Smooth muscle cell of the brain vasculature (primary cell): ENCODE measurements around the gene PHF13.

ENCODE experiments used
- DNase-seq: peaks from one replicate; pipeline ENCODE4 v3.0.0-alpha.2; 2012; ENCODE audit warnings: low read depth, low spot score

The PHF13 gene

DNA sequence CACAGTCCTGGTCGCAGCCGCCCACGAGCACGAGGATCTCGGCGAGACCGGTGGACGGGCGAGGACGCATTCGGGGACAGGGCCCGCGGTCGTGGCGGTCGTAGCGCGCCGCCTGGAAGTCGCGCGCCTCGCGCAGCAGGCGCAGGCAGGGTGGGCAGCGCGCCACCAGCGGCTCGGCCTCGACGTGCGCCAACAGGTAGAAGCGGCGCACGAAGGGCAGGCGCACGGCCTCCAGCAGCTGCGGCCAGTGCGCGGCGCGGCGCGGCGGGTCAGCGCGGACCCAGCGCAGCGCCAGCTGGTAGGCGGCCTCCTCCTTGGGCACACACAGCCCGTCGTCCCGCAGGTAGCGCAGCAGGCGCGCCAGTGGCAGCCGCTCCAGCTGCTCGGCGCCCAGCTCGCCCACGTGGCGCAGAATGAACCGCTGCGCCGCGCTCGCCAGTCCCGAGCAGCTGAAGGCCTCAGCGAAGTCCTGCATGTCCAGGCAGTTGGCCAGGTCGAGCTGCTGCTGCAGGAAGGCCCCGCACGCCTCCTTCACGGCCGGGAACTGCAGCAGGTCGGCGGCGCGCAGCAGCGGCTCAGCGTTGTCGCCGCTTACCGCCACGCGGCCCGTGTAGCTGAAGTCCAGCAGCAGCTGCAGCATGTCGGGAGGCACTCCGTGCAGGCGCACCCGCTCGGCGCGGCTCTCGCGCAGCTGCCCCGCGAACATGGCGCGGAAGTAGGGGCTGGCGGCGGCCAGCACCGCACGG is 11.4 kb upstream of the PHF13 start:
- DNase-seq = no peak

DNA sequence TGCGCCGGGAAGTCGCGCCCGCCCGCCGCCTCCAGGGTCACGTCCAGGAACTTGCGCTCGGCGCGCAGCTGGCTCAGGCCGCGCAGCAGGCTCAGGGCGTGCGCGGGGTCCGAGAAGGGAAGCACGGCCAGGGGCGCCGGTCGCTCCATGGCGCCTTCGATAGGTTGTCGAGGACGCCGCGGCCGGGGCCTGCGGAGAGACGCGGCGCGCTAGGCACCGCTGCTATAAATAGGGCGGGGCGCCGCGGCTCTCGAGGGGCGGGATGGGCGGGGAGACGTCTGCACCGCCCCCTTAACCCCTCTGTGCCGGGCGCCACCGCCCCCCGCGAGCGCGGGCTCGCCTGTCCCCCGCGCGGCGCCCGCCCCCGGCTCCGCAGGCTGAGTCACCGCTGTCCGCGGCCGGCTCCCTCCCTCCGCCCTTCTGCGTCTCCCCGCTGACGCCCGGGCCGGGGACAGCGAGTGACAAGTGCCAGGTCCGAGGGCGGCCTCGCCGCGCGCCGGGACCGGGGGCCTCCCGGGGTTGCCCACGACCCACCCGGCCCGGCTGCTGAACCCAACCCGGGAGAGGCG is 10.8 kb upstream of the PHF13 start, which contains the start of gene KLHL21:
Gene KLHL21, minus strand, starts transcription at position 201 of the 569 bp plus-strand sequence. Its CDS starts 52 bp downstream, at position 149.
- no peak for DNase-seq

DNA sequence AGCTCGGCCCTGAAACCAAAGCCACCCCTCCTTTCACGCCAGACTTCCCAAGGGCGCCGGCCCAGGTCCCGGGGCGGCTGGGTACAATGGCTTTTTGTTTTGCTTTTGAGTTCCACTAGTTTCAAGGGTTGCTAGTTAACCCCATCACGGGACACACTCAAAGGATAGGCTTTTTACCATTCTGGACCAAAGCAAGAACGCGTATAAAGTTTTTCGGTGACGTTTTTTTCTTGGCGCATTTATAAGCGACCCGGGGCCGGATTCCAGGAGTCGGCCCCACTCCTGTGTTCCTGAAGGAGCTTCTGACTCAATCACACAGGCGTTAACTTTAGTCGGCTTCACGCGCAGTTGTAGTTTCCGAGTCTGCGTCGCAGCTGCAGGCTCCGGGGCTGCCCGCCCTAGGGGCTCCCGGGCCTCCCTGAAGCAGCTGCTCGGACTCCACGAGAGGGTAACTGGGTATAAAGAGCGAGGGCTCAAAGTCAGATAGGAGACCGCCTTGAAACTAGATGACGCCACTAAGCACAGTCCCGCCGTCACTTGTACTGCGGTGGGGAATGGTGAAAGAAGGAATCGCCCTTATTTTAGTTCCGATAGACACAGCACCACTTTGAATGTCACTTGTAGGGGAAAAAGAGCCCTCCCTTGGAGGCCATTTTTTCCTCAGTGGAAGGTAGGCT is 10.2 kb upstream of the PHF13 start:
- DNase-seq = no peak

DNA sequence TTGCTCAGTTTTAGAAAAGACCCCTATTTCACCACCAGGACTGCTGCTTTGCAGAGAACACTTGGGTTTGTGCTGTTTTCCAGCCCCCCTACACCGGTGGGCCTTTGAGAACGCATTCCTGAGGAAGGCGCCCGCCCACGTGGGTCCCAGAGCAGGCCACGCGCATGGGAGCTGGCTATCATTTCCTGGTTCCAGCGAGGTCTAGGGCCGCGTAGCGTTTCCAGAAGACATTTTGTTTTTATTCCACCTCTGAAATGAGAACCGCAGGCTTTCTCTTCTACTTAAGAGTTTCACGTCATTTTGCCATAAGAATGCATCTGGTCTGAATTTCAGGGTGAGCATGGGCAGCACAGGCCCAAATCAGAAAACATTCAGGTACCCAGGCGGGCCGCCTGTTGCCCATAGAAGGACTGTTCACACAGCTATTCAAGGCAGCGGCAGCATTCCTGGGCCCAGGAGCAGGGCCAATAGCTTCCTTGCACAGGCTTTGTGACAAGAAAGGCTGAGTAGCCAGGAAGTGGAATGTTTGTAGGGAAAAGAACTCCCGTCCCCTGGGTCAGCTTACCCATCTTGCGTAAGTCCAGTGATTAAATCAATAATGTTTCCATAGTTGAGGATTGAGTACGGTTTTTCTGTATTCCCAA is 9.5 kb upstream of the PHF13 start:
- no peak for DNase-seq

DNA sequence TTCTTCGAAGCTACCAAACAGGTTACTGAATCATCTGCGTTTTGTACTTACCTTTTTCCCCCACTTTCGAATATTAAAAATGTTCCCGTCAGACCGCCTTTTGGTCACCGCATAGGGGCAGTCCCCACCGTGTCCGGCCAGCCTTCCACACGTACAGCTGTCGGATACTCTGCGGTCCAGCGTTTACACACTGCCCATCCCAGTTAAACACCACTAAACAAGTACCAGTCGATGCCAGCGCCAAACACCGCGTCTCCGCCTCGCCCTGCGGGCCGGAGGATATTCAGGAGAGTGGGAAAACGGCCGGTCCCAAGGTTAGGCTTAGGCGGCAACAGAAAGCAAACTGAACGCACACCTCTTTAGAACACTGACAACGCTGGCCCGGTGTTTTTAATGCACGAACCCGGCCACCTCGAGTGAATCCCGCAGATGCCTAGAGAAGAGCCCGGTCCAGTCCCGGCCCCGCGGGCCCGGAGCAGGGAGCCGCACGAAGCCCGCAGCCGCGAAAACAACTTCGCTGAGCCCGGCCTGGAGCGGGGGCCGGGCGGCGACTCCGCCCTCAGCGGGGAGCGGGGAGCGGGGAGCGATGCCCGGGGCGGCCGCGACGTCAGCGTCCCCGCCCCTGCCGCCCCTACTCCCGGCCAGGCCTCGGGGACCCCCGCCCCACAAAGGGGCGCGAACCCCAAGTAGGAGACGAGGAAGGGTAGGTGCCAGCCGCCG is 730 bp upstream of the PHF13 start:
- no peak for DNase-seq

DNA sequence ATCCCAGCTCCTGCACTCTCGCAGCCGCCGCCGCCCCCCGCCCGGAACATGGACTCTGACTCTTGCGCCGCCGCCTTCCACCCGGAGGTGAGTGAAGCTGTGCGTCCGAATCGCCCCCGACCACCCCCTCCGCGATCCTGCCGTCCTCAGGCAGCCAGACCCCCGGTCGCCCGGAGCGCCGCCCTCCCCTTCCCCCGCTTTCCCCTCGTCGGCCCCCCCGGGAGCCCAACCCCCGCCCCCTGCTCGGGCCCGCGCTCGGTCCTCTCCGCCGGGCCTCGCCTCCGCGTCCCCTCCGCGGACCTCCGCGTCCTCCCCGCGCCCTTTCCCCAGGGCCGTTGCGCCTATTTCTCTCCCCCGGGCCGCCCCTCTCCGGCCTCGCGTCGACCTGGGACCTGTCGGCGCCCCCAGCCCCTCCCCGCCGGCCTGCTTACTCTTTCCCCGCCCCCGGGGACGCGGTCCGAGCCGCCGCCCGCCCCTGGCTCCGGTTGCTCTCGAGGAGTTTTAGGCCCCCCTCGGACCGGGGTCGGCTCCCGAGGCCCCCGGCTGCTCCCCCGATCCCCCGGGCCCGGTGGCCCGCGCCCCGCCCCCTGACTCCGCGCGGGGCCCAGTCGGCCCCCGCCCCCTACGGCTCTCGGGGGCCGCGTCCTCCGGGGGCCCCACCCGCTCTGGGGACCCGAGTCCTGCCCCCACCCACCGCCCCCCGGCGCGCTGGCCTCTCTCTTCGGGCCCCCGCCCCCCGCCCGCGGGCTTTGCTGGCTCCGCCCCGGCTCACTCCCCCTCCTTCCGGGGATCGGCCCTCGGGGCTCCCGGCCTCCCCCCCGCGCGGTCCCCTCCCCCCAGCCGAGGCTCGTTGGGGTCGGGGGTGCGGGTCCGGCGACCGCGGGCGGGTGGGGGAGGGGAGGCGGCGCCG is 743 bp downstream of the PHF13 start:
- DNase-seq = no peak

DNA sequence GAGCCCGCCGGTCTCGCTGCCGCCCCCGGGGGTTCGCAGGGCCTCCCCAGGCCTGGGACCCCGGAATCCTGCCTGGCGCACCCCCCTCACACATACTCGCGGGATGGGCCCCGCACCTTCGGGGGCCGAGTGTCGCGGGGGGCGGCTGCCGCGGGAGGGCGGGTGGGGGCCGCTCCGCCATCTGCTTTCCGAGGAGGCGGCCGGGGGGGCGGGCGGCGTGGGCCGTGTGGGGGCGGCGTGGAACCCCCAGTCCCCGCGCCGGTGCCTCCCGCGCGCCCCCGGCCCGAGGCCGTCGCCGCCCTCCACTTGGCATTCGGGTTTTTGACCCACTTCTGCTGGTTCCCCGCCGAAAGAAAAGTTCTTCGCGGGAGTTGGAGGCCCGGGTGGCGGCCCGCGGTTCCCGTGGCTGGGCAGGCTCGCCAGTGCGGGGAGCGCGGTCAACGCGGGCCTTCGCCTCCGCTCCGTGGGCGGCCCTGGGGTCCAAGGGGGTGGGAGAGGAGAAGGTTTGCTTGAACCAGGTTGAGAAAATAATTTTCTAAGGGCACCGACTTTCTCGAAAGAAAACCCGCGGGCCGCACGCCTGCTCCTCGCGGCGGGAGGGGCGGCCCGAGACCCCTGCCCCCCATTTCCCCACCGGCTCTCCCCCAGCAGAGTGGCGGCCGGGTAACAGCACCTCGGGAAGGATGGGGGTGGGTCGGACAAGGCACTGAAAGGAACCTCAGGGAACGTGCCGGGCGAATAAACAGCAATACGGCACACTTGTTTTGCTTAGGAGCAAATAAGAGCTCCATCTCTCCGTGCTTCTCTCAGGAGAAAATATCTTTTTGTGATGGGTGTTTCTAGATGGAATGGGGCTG is 1.6 kb downstream of the PHF13 start:
- DNase-seq = no peak

DNA sequence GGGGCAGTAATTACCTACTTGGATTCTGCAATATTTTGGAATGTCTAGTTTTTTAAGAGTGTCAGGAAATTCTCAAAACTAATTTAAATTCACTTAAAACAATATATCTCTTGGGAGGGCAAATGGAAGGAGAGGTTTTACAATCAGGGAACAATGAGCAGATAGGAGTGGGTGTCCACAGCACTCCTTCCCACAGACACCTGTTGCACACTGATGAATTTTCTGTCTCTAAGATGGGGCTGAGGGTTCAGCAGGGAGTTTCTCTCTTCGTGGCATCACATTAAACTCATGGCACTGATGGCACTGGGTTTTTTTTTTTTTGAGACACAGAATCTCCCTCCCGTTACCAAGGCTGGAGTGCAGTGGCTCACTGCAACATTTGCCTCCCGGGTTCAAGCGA is 5.5 kb downstream of the PHF13 start:
- no peak for DNase-seq

DNA sequence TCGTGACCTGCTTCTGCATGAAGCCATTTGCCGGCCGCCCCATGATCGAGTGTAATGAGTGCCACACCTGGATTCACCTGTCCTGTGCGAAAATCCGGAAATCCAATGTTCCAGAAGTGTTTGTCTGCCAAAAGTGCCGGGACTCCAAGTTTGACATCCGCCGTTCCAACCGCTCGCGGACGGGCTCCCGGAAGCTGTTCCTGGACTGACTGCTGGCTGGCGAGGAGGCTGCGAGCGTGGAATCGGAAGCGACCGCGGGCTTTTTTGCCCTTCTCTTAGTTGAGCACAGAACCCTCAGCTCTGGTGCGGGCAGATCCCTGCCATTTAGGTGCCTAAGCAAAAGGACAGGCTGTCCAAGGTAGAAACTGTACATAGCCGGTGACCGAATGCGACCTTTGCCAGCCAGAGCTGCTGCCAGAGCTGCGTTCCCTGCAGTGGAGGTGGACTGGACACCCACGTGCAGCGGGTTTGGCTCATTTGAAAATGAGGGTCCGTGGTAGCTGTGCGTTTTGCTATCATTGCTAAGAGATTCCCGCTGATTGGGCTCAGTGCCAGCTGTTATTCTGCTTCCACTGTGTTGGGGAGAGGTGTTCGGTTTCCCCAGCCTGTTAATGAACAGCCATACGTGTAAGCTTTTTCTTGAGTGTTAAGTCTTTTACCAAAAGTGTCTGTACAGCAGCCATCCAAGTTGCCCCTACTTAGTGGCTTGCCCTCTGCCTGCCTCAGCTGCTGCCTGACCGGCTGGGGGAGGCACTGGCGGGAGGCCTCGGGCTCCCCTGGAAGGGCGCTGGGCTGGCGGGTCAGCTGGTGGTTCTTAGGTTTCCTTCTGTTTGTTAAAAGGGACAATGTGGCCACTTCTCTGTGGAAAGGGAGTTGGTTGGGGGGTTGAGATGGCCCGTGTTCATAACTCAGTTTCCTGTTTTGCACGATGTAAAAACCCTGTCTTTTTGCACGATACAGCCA is 8.2 kb downstream of the PHF13 start:
- DNase-seq = no peak

DNA sequence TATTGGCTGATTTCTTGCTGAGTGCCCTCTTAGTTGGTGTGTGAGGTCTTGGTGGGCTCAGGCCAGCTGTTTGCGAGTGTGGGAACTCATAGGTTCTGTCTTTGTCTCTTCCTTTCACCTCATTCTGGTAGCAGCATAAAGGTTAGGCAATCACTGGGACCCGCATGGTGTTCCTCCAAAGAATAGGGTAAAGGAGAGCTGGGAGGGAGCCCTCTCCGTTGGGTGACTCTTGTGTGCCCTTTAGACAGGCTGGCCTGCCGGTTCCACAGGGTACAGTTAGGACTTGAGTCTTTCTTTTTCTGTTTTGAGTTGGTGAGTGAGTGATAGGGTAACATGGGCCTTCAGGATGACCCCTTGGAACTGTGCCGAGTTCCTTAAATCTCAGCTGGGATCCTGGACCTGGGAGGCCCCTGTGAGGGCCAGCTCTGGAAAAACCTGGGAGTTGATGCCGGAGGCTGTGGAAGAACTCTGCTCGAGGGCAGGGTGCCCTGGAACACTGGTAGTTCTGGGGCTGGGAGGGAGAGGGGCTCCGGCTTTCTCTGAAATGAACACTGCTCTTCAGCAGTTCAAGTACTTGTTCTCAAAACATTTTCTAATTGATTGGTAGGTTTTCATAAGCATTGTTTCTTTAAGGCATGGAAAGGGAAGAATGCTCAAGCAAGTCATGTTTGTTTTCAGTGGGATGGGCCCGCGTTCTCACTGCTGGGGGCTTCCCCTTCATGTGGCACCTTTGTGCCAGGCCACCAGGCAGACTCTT is 9.0 kb downstream of the PHF13 start:
- no peak for DNase-seq

DNA sequence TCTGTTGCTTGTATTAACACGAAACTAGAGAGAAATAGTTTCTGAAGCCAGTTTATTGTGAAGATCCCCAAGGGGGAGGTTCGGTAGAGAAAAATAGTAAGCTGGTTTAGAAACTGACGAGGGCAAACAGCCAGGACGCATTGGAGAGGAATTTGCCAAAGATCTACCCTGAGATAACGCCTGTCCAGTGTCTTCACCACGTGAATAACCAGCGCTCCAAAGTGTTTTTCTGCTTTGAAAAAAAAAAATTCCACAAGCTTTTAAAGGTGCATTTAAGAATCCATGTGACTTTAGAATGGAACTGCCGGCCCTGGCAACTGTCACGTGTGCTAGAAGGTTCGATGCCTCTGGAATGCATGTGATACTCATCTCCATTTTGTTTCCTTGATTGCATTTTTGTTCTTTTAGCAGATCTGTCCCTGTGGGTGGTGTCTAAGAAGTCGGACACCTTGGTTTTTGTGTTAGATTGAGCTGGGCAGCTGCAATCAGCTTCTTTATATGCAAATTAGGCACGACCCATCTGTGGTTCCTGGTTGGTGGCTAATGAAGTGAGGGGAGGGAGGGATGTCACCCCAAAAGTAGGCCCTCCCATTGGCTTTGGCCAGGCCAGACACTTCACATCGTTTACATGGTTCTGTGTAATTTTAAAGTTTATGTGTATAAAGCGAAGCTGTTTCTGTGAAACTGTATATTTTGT is 9.9 kb downstream of the PHF13 start:
- no peak for DNase-seq

DNA sequence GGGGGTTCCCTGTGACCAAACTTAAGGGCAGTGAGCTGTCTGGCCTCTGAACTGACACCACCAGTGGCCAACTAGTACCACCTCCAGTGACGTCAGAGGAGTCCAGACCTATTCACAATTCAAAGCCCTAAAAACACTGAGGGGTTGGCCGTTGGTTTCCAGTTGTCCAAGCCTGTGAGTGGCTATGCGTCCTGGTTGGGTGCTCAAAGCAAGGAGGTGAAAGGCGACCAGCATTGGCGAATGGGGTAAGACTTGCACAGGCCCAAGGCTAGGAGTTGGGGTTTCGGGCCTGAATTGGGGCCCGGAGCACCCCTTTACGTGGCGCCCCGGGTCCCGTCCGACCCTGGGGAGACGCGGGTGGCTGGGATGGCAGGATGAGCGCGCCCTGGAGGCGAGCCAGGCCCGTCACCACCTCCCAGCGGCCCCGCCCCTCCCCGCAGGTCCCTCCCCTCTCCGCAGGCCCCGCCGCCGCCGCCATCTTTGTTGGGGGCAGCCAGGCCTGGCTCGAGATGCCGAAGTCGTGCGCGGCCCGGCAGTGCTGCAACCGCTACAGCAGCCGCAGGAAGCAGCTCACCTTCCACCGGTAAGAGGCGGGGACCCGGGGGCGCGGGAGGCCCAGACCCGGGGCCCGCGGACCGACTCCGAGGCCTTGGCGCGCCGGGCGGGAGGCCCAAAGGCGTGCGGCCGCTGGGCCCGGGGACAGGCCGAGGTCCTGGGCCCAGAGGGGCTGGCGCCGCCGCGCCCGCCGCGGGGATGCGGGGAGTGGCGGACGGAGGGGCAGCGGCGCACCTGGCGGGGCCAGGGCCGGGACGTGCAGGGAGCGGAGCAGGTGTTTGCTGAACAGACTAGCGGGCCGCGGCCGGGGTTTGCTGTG is 11.4 kb downstream of the PHF13 start, which contains the start of gene THAP3:
Gene THAP3, plus strand, starts transcription at position 159 of the 874 bp plus-strand sequence. Its CDS starts 351 bp downstream, at position 510.
- DNase-seq = no peak

DNA sequence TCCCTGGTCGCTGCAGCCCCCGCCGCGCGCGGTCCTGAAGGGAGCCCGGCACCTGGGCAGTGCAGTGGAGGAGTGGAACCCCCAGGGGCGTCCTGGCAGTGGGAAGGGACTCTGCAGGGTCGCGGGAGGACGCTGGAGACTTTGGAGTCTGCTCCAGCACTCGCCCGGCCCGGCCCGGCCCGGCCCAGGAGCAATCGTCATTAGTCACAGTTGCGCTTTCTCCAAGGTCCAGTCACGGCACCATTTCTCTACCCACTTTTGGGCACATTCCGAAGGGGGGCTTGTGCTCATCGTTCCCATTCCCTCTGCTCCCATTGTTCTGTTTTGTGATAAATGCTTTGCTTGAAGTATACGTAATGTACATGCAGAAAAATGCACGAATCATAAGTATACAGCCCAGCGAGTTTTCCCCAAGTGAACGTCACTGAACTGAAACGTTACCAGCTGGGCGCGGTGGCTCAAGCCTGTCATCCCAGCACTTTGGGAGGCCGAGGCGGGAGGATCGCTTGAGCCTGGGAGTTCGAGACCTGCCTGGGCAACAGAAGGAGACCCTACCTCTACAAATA is 12.1 kb downstream of the PHF13 start:
- DNase-seq = no peak

DNA sequence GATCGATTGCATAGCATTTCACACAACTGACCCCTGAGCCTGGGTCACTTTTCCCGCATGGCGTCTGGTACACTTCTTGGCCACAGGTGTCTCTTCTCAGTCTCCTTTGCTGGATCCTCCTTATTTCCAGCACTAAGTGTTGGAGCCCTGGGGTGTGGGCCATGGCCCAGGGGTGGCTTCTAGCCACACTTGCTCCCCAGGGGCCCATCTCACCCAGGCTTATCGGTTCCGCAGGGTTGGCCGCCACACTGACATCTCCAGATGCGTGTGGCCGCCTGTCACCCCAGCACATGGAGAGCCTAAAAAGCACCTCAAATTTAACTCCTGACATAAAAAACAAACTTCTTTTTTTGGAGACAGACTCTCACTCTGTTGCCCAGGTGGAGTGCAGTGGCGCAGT is 13.5 kb downstream of the PHF13 start:
- no peak for DNase-seq

DNA sequence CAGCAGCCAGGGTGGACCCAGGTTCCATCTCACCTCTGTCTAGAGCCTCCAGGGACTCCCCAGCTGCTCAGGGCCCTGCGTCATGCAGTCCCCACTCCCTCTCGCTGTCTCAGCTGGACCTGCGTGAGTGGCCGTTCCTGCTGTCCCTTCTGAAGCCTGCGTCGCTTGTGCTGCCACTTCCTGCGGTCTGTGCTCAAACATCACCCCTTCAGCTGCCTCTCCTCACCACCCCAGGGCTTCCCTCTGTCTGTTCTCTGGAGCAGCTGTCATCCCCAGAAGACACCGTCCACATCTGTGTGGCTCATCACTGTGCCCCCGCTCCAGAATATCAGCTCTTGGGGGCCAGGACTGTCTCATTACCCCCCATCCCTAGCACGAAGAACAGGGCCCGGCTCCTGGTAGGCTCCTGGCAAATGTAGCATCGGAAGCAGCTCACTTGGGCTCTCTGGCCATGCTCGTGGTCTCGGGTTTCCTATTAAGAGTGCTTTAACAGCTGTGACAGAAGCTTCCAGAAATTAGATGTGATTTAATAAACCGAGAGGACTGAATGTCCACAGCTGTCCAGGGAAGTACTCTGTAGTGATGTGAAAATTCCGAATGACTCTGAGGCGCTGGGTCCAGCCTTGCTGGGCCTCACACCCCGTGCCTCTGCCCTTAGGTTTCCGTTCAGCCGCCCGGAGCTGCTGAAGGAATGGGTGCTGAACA is 14.5 kb downstream of the PHF13 start:
- no peak for DNase-seq
